Fibroblast of lung (primary cell): Measurements from ENCODE around the gene TBC1D19.

Experiments used
- EZH2 ChIP-seq: IDR thresholded peaks from 2 replicates; pipeline ENCODE4 v1.5.1; 2012; ENCODE audit warnings: low read length, control low read depth, mild to moderate bottlenecking; ENCODE audit errors: missing control alignments
- TF ChIP-seq, protein P1 (sequence below), 2 donors: IDR thresholded peaks in 1 of 2; conservative IDR thresholded peaks in 1 of 2; 1 replicate in 1 of 2; 2 replicates in 1 of 2; pipeline ENCODE4 v1.5.1; 2011 to 2012; ENCODE audit warnings: low read length in 2 of 2, control low read depth in 1 of 2, inconsistent platforms in 1 of 2, low read depth in 1 of 2, mild to moderate bottlenecking in 1 of 2

DNA sequence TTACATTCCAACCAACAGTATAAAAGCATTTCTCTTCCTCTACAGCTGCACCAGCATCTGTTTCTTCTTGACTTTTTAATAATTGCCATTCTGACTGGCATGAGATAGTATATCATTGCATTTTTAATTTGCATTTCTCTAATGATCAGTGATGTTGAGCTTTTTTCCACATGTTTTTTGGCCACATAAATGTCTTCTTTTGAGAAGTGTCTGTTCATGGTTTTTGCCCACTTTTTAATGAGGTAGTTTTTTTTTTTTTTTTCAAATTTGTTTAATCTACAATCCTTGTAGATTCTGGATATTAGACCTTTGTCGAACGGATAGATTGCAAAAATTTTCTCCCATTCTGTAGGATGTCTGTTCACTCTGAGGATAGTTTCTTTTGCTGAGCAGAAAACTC lies 39.5 kb upstream of the TBC1D19 start:
- TF ChIP-seq, protein P1, sequence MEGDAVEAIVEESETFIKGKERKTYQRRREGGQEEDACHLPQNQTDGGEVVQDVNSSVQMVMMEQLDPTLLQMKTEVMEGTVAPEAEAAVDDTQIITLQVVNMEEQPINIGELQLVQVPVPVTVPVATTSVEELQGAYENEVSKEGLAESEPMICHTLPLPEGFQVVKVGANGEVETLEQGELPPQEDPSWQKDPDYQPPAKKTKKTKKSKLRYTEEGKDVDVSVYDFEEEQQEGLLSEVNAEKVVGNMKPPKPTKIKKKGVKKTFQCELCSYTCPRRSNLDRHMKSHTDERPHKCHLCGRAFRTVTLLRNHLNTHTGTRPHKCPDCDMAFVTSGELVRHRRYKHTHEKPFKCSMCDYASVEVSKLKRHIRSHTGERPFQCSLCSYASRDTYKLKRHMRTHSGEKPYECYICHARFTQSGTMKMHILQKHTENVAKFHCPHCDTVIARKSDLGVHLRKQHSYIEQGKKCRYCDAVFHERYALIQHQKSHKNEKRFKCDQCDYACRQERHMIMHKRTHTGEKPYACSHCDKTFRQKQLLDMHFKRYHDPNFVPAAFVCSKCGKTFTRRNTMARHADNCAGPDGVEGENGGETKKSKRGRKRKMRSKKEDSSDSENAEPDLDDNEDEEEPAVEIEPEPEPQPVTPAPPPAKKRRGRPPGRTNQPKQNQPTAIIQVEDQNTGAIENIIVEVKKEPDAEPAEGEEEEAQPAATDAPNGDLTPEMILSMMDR (conservative IDR thresholded peaks at IDR 0.05 in 1 of 2, IDR thresholded peaks at IDR 0.05 in 1 of 2; ENCODE audit: low read depth in 1 of 2, low read length in 2 of 2), result no peak
- no peak for TF ChIP-seq EZH2
